Renal pelvis (tissue), 3 donors: ENCODE measurements around the gene APCS. TPM values are rescaled to one million over a fixed set of nuclear protein-coding genes. Genes with fewer than 3 reads are reported as not detected.

Source experiments
- polyA plus RNA-seq, 3 donors: library from polyadenylated mRNA; unstranded; fragments of 120-200 nt; gene quantifications; one replicate each; pipeline ENCODE4 v1.2.1, GENCODE V29; 2013; ENCODE audit not compliant: insufficient read length in 3 of 3

APCS gene
- polyA plus RNA-seq, 3 donors: not detected

Other genes starting within 250 kb of the APCS start
- not detected for gene OR10J4, start 155.6 kb upstream of the APCS start, polyA plus RNA-seq
- under 1 TPM in 1 of 3 donors, not detected in 2; 0.05 TPM for gene OR10J1, start 148.1 kb upstream of the APCS start, polyA plus RNA-seq
- gene OR10J5, start 51.8 kb upstream of the APCS start, polyA plus RNA-seq: not detected
- not detected for gene CRP, start 126.8 kb downstream of the APCS start, polyA plus RNA-seq
- 10 to 100 TPM; 32.4 to 37.4 (median 36.5) TPM for gene DUSP23, start 193.1 kb downstream of the APCS start, polyA plus RNA-seq
- under 1 TPM; 0.33 to 0.67 (median 0.48) TPM for gene FCRL6, start 214.5 kb downstream of the APCS start, polyA plus RNA-seq
- 1 to 10 TPM in 1 of 3 donors, under 1 TPM in 2; 0.52 to 1.4 (median 0.61) TPM for gene SLAMF8, start 239.0 kb downstream of the APCS start, polyA plus RNA-seq